A673 (cell line): ENCODE measurements around the gene RPS16. TPM values are rescaled to one million over a fixed set of nuclear protein-coding genes. Genes with fewer than 3 reads are reported as not detected.

Experiments
- BruUV-seq: library from RNA; stranded (reverse); fragments of 400-500 nt; replicated peaks from 2 replicates; lab custom pipeline; 2021; lab: Mats Ljungman, UMichigan
- CTCF ChIA-PET: fragments of 300-600 bp; sonication (Branson Sonifier 250); formaldehyde crosslinking; loops from one replicate; lab custom pipeline; 2022; ENCODE audit warnings: antibody characterized with exemption; lab: Charles Lee
- POLR2A ChIA-PET: fragments of 300-600 bp; sonication (Branson Sonifier 250); formaldehyde crosslinking; loops from one replicate; lab custom pipeline; 2022; ENCODE audit warnings: antibody characterized with exemption; ENCODE audit not compliant: low non-redundant PET; lab: Charles Lee
- DNase-seq: peaks from one replicate; pipeline ENCODE4 v3.0.0-alpha.2; 2015; ENCODE audit warnings: low spot score
- H3K27ac ChIP-seq: fragments of 200-600 bp; sonication (generic); 2 replicates; pipeline ENCODE4 v1.5.1; 2016; ENCODE audit warnings: mixed run types, low read depth, mild to moderate bottlenecking, mixed read lengths, antibody characterized with exemption, low read length; ENCODE audit not compliant: poor library complexity, severe bottlenecking
- H3K27me3 ChIP-seq: fragments of 200-600 bp; sonication (generic); replicated peaks from 2 replicates; pipeline ENCODE4 v1.6.1; 2017; ENCODE audit warnings: mixed run types, low read depth, mild to moderate bottlenecking, mixed read lengths, antibody characterized with exemption, low read length; ENCODE audit not compliant: insufficient read depth, poor library complexity
- H3K36me3 ChIP-seq: fragments of 200-600 bp; sonication (generic); 2 replicates; pipeline ENCODE4 v1.6.1; 2016; ENCODE audit warnings: mixed run types, mild to moderate bottlenecking, mixed read lengths, antibody characterized with exemption, low read length; ENCODE audit not compliant: insufficient read depth, poor library complexity, severe bottlenecking
- H3K4me1 ChIP-seq: fragments of 200-600 bp; sonication (generic); 2 replicates; pipeline ENCODE4 v1.6.1; 2017; ENCODE audit warnings: mixed run types, mild to moderate bottlenecking, mixed read lengths, antibody characterized with exemption, low read length; ENCODE audit not compliant: insufficient read depth, poor library complexity, severe bottlenecking
- H3K4me3 ChIP-seq: fragments of 200-600 bp; sonication (generic); 2 replicates; pipeline ENCODE4 v1.5.1; 2016; ENCODE audit warnings: low read depth, mixed run types, mild to moderate bottlenecking, mixed read lengths, low read length; ENCODE audit not compliant: poor library complexity, severe bottlenecking
- H3K9me3 ChIP-seq: fragments of 200-600 bp; sonication (generic); 2 replicates; pipeline ENCODE4 v1.6.1; 2016; ENCODE audit warnings: mixed run types, low read depth, mild to moderate bottlenecking, mixed read lengths, antibody characterized with exemption, low read length; ENCODE audit not compliant: poor library complexity, severe bottlenecking
- EZH2 ChIP-seq: fragments of 200-600 bp; sonication (generic); IDR thresholded peaks from 2 replicates; pipeline ENCODE4 v1.6.1; 2017; ENCODE audit warnings: borderline replicate concordance, low read depth, mild to moderate bottlenecking, mixed read lengths, antibody characterized with exemption, low read length; ENCODE audit not compliant: poor library complexity, severe bottlenecking
- intact Hi-C: fragments of 100-400 bp; cut with micrococcal nuclease; formaldehyde crosslinking; loops from one replicate; pipeline ENCODE4 v1.10.0; 2022; ENCODE audit not compliant: unreplicated experiment
- total RNA-seq: library from RNA; stranded (reverse); gene quantifications from 2 replicates; pipeline ENCODE4 v1.2.3, GENCODE V29; 2021
- TF ChIP-seq, protein P1 (sequence below): fragments of 300-800, 200-600 bp; sonication (generic); conservative IDR thresholded peaks from 2 replicates; pipeline ENCODE4 v1.5.1; 2017; ENCODE audit warnings: low read depth, mild to moderate bottlenecking, antibody characterized with exemption, low read length, moderate library complexity, mixed read lengths

The RPS16 gene
- total RNA-seq, 1 experiment from 2014 or later, result 1,898 TPM

DNA sequence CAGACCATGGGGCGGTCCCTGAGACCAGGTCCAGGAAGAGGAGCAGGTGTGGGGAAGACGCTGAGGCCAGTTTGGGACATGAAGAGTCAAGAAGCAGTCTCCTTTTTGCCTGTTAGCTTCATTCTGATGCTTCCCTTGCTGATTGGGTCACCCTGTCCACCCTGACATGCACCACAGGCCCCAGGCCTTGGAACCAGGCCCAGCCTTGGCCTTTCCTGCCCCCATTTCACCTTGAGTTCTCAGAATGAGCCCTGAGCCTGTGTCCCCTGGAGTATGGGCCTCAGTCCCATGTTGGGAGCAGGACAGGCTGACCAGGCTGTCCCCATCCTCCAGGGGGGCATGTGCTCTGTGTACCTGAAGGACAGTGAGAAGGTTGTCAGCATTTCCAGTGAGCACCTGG lies 40.0 kb upstream of the RPS16 start:
- intact Hi-C loops, result no loop called here
- ChIA-PET POLR2A (no interaction called here), CTCF (interaction anchor here (0.6 to 0.7 kb wide), 2 partner anchors 20 to 368 kb away, joined by 3 to 6 read pairs; no protein-coding TSS in a partner anchor)
- Histone ChIP-seq H3K4me3 (no peak overlapping the region), H3K9me3 (no peaks in the 10 kb centered on the region), H3K27ac (no peak overlapping the region), H3K36me3 (peaks cover 47% of the 10 kb centered on the region), H3K27me3 (no peaks in the 10 kb centered on the region), H3K4me1 (peaks cover 5% of the 10 kb centered on the region)
- TF ChIP-seq, protein P1, sequence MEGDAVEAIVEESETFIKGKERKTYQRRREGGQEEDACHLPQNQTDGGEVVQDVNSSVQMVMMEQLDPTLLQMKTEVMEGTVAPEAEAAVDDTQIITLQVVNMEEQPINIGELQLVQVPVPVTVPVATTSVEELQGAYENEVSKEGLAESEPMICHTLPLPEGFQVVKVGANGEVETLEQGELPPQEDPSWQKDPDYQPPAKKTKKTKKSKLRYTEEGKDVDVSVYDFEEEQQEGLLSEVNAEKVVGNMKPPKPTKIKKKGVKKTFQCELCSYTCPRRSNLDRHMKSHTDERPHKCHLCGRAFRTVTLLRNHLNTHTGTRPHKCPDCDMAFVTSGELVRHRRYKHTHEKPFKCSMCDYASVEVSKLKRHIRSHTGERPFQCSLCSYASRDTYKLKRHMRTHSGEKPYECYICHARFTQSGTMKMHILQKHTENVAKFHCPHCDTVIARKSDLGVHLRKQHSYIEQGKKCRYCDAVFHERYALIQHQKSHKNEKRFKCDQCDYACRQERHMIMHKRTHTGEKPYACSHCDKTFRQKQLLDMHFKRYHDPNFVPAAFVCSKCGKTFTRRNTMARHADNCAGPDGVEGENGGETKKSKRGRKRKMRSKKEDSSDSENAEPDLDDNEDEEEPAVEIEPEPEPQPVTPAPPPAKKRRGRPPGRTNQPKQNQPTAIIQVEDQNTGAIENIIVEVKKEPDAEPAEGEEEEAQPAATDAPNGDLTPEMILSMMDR, result no peak
- DNase-seq, result no peak
- BruUV-seq, result no TSS peak

DNA sequence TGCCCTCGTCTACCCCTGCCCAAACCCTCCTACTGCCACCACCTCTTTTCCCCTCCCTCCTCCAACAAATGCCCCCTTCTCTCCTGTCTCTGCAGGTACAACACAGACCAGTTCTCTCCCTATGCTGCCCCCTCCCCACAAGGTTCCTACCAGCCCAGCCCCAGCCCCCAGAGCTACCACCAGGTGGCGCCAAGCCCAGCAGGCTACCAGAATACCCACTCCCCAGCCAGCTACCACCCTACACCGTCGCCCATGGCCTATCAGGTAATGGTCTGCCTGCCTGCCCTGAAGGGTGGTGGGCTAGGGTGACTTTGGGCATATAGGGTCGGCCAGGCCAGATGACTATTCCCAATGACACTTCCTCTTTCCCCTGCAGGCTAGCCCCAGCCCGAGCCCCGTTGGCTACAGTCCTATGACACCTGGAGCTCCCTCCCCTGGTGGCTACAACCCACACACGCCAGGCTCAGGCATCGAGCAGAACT lies 38.4 kb upstream of the RPS16 start:
- DNase-seq, result peak; percentile 62
- H3K27me3 ChIP-seq, result no peaks in the 10 kb centered on the region
- H3K9me3 ChIP-seq, result no peaks in the 10 kb centered on the region
- no peak overlapping the region for H3K4me3 ChIP-seq
- H3K4me1 ChIP-seq, result no peaks in the 10 kb centered on the region
- ChIA-PET POLR2A (no interaction called here), CTCF (no interaction called here)
- TF ChIP-seq, protein P1, result peak; percentile 93
- no peak for TF ChIP-seq EZH2
- intact Hi-C loops, result loop anchor here (5.0 kb wide), 1 partner anchor 58 kb away; the partner anchor contains the start of gene EID2B
- peaks cover 61% of the 10 kb centered on the region for H3K36me3 ChIP-seq
- H3K27ac ChIP-seq, result no peak overlapping the region
- no TSS peak for BruUV-seq

DNA sequence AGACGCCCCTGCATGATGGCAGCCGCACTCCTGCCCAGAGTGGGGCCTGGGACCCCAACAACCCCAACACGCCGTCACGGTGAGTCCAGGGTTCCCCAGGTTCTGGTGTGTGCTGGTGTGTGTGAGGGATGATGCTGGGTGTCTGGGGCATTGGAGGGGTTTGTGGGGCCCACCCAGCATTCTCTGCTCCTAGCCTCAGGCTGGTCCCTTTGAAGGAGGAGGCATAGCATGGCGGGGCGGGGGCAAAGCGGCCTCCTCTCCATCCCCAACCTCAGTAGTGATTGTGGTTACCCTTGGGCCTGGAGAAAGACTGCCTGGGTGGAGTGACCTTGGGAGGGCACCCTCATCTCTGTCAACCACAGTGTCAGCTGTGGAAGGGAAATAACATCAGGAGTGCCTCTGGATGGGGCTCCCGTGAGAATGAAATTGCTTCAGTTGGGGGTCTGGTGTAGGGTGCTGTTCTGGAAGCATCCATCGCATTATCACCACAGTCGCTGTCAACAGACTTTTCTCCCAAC lies 37.8 kb upstream of the RPS16 start:
- Histone ChIP-seq H3K9me3 (no peaks in the 10 kb centered on the region), H3K4me3 (no peak overlapping the region), H3K36me3 (peaks cover 67% of the 10 kb centered on the region), H3K27me3 (no peaks in the 10 kb centered on the region), H3K4me1 (no peaks in the 10 kb centered on the region), H3K27ac (no peak overlapping the region)
- TF ChIP-seq, protein P1, result no peak
- no peak for TF ChIP-seq EZH2
- no TSS peak for BruUV-seq
- POLR2A ChIA-PET, result no interaction called here
- no peak for DNase-seq
- CTCF ChIA-PET, result no interaction called here
- intact Hi-C loops, result loop anchor here (5.0 kb wide), 1 partner anchor 59 kb away; the partner anchor contains the start of gene EID2B
